ENCODE results near the gene ASTN2. TPM values are rescaled to one million over a fixed set of nuclear protein-coding genes. Genes with fewer than 3 reads are reported as not detected.

ASTN2 gene
- total RNA-seq, 1 donor from 2014 or later = 10.0 TPM

DNA sequence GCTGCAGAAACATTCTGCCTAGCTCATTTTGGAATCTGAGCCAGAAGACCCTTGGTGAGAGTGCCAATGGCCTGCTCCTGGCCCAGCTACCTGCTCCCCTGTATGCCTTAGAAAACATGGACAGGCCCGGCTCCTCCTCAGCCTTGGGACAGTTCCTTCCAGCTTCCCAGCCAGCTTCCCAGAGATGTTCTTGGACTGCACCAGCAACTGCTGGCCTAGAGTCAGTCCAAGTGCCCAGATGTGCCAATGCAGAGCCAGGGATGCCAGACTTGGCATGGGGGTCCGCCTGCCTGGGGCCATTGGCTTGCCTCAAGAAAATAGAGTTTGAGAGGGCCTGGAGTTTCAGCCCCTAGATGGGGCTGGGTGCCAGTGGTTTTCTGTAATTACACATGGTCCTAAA lies 870.0 kb downstream of the ASTN2 start:
- Mint-ChIP-seq H3K9me3 (ENCODE audit: unreplicated experiment) (no peaks in the 10 kb centered on the region), H3K27ac (ENCODE audit: unreplicated experiment) (no peak overlapping the region), H3K36me3 (ENCODE audit: low read depth, unreplicated experiment) (no peaks in the 10 kb centered on the region), H3K27me3 (ENCODE audit: unreplicated experiment) (no peaks in the 10 kb centered on the region), H3K4me1 (ENCODE audit: unreplicated experiment) (peaks cover 3% of the 10 kb centered on the region), H3K4me3 (ENCODE audit: unreplicated experiment) (no peak overlapping the region)
- no peak for DNase-seq (ENCODE audit: low spot score)
- TF ChIP-seq, protein P1, sequence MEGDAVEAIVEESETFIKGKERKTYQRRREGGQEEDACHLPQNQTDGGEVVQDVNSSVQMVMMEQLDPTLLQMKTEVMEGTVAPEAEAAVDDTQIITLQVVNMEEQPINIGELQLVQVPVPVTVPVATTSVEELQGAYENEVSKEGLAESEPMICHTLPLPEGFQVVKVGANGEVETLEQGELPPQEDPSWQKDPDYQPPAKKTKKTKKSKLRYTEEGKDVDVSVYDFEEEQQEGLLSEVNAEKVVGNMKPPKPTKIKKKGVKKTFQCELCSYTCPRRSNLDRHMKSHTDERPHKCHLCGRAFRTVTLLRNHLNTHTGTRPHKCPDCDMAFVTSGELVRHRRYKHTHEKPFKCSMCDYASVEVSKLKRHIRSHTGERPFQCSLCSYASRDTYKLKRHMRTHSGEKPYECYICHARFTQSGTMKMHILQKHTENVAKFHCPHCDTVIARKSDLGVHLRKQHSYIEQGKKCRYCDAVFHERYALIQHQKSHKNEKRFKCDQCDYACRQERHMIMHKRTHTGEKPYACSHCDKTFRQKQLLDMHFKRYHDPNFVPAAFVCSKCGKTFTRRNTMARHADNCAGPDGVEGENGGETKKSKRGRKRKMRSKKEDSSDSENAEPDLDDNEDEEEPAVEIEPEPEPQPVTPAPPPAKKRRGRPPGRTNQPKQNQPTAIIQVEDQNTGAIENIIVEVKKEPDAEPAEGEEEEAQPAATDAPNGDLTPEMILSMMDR (IDR thresholded peaks at IDR 0.05; ENCODE audit: unreplicated experiment) = no peak

GRCh38 chr9:116543731-116544400 lies 871.0 kb downstream of the ASTN2 start:
- Mint-ChIP-seq H3K27ac (ENCODE audit: unreplicated experiment) (no peak overlapping the region), H3K36me3 (ENCODE audit: low read depth, unreplicated experiment) (no peaks in the 10 kb centered on the region), H3K4me1 (ENCODE audit: unreplicated experiment) (peaks cover under 1% of the 10 kb centered on the region), H3K27me3 (ENCODE audit: unreplicated experiment) (no peaks in the 10 kb centered on the region), H3K9me3 (ENCODE audit: unreplicated experiment) (no peaks in the 10 kb centered on the region), H3K4me3 (ENCODE audit: unreplicated experiment) (no peak overlapping the region)
- no peak for DNase-seq (ENCODE audit: low spot score)
- TF ChIP-seq, protein P1 (IDR thresholded peaks at IDR 0.05; ENCODE audit: unreplicated experiment) = no peak

GRCh38 chr9:116541402-116541801 lies 873.5 kb downstream of the ASTN2 start:
- H3K27me3 Mint-ChIP-seq (ENCODE audit: unreplicated experiment) = no peaks in the 10 kb centered on the region
- H3K4me1 Mint-ChIP-seq (ENCODE audit: unreplicated experiment) = no peaks in the 10 kb centered on the region
- TF ChIP-seq, protein P1 (IDR thresholded peaks at IDR 0.05; ENCODE audit: unreplicated experiment) = no peak
- no peak overlapping the region for H3K4me3 Mint-ChIP-seq (ENCODE audit: unreplicated experiment)
- H3K9me3 Mint-ChIP-seq (ENCODE audit: unreplicated experiment) = no peaks in the 10 kb centered on the region
- no peak overlapping the region for H3K27ac Mint-ChIP-seq (ENCODE audit: unreplicated experiment)
- peaks cover 7% of the 10 kb centered on the region for H3K36me3 Mint-ChIP-seq (ENCODE audit: low read depth, unreplicated experiment)
- no peak for DNase-seq (ENCODE audit: low spot score)

GRCh38 chr9:116539549-116539948 lies 875.3 kb downstream of the ASTN2 start:
- Mint-ChIP-seq H3K36me3 (ENCODE audit: low read depth, unreplicated experiment) (peaks cover 7% of the 10 kb centered on the region), H3K4me1 (ENCODE audit: unreplicated experiment) (no peaks in the 10 kb centered on the region), H3K27me3 (ENCODE audit: unreplicated experiment) (peaks cover 2% of the 10 kb centered on the region), H3K9me3 (ENCODE audit: unreplicated experiment) (no peaks in the 10 kb centered on the region), H3K27ac (ENCODE audit: unreplicated experiment) (no peak overlapping the region), H3K4me3 (ENCODE audit: unreplicated experiment) (no peak overlapping the region)
- TF ChIP-seq, protein P1 (IDR thresholded peaks at IDR 0.05; ENCODE audit: unreplicated experiment) = no peak
- DNase-seq (ENCODE audit: low spot score) = no peak

- no peaks in the 10 kb centered on the region for H3K36me3 Mint-ChIP-seq (ENCODE audit: low read depth, unreplicated experiment)
- no peaks in the 10 kb centered on the region for H3K4me1 Mint-ChIP-seq (ENCODE audit: unreplicated experiment)
- peaks cover 2% of the 10 kb centered on the region for H3K27me3 Mint-ChIP-seq (ENCODE audit: unreplicated experiment)
- no peak for DNase-seq (ENCODE audit: low spot score)
- TF ChIP-seq, protein P1 (IDR thresholded peaks at IDR 0.05; ENCODE audit: unreplicated experiment) = no peak
- H3K9me3 Mint-ChIP-seq (ENCODE audit: unreplicated experiment) = no peaks in the 10 kb centered on the region
- no peak overlapping the region for H3K27ac Mint-ChIP-seq (ENCODE audit: unreplicated experiment)
- no peak overlapping the region for H3K4me3 Mint-ChIP-seq (ENCODE audit: unreplicated experiment)
Measured at GRCh38 chr9:116525611-116526010, 889.2 kb downstream of the ASTN2 start.
